Smooth muscle cell of the brain vasculature (primary cell): ENCODE results near the gene SPDYE4.

Experiments
- DNase-seq: peaks from one replicate; pipeline ENCODE4 v3.0.0-alpha.2; 2012; ENCODE audit warnings: low read depth, low spot score

The SPDYE4 gene

GRCh38 chr17:8785547-8786413, 27.4 kb upstream of the SPDYE4 start:
- peak; percentile 15 for DNase-seq

GRCh38 chr17:8782176-8782575, 23.8 kb upstream of the SPDYE4 start:
- DNase-seq = no peak

GRCh38 chr17:8781776-8782175, 23.4 kb upstream of the SPDYE4 start:
- no peak for DNase-seq

- DNase-seq = no peak
Measured at GRCh38 chr17:8776881-8777280, 18.5 kb upstream of the SPDYE4 start.

- no peak for DNase-seq
Measured at GRCh38 chr17:8776248-8776647, 17.9 kb upstream of the SPDYE4 start.

- no peak for DNase-seq
Measured at GRCh38 chr17:8766731-8767130, 8.4 kb upstream of the SPDYE4 start.

- DNase-seq = no peak
Measured at GRCh38 chr17:8762012-8762411, 3.7 kb upstream of the SPDYE4 start.

- no peak for DNase-seq
Measured at GRCh38 chr17:8757189-8757588, 1.2 kb downstream of the SPDYE4 start.

- no peak for DNase-seq
Measured at GRCh38 chr17:8755590-8756255, 2.6 kb downstream of the SPDYE4 start.

- no peak for DNase-seq
Measured at GRCh38 chr17:8754890-8755289, 3.5 kb downstream of the SPDYE4 start.

GRCh38 chr17:8753976-8754440, 4.3 kb downstream of the SPDYE4 start:
- no peak for DNase-seq

GRCh38 chr17:8753136-8753975, 5.0 kb downstream of the SPDYE4 start:
- no peak for DNase-seq

GRCh38 chr17:8749616-8750015, 8.7 kb downstream of the SPDYE4 start:
- DNase-seq = no peak

- no peak for DNase-seq
Measured at GRCh38 chr17:8747742-8748141, 10.6 kb downstream of the SPDYE4 start.

GRCh38 chr17:8746501-8747236, 11.7 kb downstream of the SPDYE4 start:
- no peak for DNase-seq

- DNase-seq = no peak
Measured at GRCh38 chr17:8745586-8746500, 12.5 kb downstream of the SPDYE4 start.

- DNase-seq = no peak
Measured at GRCh38 chr17:8744086-8744785, 14.1 kb downstream of the SPDYE4 start.

GRCh38 chr17:8742819-8743218, 15.5 kb downstream of the SPDYE4 start:
- DNase-seq = no peak

GRCh38 chr17:8742274-8742673, 16.1 kb downstream of the SPDYE4 start:
- DNase-seq = no peak

- no peak for DNase-seq
Measured at GRCh38 chr17:8741771-8742170, 16.6 kb downstream of the SPDYE4 start.
